HG03139 (cell line): ENCODE results near the gene PPT2.

ENCODE experiments used
- ATAC-seq: cut with Tn5 transposase; IDR thresholded peaks from one replicate; pipeline ENCODE4 v1.9.1; 2021; ENCODE audit not compliant: unreplicated experiment

The PPT2 gene, protein sequence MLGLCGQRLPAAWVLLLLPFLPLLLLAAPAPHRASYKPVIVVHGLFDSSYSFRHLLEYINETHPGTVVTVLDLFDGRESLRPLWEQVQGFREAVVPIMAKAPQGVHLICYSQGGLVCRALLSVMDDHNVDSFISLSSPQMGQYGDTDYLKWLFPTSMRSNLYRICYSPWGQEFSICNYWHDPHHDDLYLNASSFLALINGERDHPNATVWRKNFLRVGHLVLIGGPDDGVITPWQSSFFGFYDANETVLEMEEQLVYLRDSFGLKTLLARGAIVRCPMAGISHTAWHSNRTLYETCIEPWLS

DNA sequence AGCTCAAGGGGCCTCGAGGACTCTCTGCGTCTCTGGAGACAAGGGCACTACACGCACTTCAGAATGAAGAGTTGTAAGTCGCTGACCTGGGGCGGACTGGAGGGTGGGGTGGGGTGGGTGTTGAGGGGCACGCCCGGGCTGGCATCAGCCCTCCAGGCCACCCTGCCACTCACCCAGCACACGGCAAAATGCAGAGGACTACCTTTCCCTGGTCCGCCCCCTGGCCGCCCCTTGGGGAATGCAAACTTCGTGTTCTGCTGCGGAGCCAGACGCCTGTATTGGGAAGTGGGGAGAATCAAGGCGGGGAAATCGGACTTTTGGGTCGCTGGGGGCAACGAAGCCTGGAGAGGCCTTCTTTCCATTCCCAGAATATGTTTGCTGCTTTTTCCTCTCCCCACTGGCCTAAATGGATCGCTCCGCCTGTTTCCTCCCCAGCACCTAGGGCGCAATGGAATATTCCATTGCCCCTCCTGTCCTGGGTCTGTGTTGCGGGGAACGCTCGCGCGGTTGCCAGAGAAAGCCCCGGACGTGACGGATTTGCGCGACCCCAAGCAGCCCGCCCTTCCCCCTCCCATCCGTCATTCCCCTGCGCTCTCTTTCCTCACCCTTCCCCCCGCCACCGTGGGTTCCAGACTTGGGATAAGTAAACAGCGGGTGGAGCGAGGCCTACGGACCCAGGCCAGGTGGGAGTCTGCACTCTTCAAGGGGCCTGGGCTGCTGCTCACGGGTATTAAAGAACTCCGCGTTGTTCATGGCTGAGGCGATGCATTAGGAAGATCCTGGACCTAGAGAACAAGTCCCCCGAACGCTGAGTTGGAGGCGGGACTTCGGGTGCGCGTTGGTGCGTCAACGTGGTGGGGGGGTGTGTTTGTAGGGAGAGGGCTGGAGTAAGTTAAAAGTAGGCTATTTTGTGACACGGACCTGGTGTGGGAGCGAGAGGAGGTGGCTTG, at the start of gene PPT2:
PPT2 (plus strand) TSS at position 578 of the 950 bp plus-strand sequence. CDS start 454 bp downstream, outside the sequence.
- ATAC-seq: no peak

DNA sequence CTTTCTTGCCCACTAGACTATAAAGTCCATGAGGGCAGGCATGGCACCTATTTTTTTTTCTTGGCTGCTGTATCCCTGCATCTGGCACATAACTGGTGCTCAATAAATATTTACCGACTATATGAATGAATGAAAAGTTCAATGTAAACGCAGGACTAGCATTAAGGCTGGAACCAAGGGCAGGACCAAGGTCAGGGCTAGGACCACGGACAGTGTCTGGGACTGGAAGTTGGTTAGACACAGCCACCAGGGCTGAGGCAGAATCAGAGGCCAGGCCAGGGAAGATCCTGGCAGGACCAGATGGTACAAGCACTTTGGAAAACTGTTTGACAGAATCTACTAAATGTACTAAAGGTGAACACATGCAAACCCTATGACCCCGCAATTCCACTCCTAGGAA, 48.5 kb upstream of the PPT2 start:
- ATAC-seq: no peak

DNA sequence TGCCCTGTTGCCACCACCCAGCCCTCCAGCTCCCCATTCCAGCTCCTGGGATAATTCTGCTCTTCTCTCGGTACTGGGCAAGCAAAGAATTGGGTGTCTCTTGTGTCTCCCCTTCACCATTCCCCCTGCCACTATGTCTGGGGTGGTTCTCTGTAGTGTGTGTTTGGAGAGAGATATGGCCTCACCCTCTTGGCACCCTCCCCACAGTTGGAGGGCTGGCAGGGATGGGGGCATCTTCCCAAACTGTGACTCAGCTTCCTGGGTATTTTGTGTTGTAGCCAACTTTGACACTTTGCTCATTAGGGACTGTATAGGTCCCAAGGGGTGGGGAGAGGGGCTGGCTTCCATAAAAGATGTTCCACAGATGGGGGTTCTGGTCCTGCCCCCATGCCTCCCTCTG, 46.5 kb upstream of the PPT2 start:
- no peak for ATAC-seq

DNA sequence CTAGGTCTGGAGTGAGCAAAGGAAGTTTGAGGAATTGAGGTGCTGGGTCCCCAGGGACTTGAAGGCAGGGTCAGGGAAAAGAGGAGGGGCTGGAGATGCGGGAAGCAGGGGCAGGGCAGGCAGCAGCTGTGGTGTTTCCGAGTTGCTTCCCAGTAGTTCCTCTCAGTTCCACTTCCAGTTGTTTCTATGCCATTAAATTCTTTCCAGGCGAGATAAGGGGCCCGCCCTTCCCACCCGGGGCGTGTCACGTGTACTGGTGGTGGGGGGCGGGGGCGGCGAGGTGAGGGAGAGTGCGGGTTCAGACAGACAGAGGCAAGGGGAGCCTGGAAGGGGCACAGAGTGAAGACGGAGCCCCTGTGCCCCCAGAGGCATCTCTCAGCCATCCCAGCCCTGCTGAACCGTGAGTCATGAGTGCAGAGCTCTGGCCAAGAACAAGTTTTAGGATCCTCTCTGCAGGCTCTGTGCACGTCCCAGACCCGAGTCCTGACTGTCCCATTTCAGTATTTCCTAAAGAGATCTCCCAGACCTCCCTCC, 45.8 kb upstream of the PPT2 start:
- no peak for ATAC-seq

DNA sequence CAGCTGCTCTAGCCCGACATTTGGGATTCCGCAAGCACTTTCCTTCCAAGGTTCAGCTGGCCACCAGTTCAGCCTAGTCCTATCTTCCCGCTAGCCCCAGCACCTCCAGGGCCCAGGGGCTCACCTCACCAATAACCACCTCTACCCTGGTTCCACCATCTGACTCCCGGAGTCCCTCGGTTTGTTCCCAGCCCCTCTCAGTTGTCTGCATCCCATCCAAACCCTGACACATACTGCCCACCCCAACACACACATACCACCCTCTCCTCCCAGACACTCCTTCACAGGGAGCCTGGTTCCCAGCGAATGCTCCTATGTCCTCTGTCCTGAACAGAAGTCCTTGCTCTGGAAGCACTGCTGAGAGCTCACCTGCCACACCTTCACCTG, 45.2 kb upstream of the PPT2 start:
- ATAC-seq: no peak

DNA sequence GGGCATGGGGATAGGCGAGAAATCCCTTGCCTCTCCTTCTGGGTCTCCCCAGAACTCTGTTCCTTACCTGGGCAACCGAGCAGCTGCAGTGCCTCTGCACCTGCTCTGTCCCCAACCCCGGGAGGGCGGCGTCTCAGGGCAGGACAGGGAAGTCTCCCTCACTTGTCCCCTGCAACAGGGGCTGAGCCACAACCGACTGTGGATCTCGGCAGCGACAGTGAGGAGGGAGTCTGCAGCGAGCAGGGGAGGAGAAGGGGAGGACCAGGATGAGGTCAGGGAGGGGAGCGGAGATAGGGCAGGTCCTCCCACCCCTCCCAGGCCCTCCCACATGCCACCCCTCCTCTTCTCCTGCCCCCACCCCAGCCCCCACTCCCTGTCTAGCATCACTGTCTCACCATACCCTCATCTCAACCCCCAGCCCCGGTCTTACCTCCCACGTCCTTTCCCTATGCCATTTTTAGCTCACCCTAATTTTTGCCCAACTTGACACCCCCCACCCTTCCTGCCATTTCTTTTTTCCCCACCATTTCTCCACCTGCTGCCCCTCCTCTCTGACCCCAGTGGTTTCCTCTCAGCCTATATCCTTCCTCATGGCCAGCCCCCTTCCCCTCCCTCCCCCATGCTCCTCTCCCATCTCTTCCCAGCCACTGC, 44.7 kb upstream of the PPT2 start, which contains the start of gene TNXB:
TNXB (minus strand) TSS at position 225 of the 651 bp plus-strand sequence. CDS start 11,140 bp downstream, outside the sequence.
- no peak for ATAC-seq

DNA sequence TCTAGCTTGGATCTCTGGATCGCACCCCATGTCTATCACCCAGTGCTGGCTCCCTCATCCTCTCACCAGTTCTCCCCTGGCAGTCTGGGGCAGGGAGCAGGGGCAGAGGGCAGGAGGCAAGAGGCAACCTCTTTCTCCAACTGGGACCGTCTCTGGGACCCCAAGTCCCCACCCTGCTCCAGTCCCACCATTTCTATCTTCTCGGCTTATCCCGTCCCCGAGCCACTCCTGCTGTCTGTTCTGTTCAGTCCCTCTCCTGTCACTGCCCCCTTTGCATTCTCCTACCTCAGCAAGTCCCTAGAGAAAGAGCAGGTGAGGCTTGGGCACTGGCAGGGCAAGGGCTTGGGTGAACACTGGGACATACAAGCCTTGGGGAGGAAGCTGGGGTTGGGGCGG, 44.2 kb upstream of the PPT2 start:
- ATAC-seq: no peak

DNA sequence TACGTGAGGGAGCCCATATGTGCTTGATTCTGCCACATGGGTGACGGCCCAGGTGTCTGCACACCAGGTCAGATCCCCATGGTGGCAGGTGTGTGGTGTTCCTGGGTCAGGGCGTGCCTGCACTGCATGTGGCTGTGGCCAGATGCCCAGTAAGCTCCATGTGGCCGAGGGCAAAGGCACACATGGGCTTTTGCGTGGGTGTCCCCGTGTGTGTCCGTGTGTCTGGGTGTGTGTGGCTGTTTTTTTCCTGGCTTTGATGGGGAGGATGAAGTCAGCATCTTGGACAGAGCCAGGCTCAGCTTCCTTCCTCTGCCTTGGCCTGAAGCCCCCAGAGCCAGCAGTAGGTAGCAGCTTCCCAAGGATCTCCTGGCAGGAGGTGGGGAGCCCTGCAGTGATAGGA, 43.3 kb upstream of the PPT2 start:
- ATAC-seq: no peak

DNA sequence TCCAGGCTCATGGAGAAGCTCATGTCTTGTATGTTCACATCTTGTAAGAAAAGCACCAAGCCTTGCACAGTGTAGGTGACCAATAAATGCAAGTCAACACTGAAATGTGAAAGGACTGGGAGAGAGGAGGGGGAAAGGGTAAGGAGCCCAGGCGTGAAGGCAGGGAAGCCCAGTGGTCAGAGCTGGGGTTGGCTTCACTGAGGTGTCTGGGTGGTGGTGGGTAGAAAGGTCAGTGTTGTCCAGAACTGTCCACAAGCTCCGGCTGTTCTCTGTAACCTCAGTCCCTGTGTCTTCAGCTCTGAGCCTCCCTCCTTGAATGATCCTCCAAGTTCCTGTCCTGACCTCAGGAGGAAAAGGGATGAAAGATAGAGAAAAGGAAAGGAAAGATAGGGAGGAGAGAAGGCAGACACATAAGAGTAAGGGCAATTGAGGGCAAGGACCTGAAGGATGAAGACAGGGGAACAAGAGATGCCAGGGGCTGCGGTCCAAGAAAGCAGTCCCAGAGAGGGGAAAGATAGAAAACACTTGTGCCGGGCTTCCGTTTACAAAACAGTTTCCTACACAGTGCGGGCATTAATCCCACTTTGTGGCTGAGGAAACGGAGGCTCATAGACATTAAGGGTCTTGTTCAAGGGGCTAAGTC, 42.4 kb upstream of the PPT2 start:
- ATAC-seq: no peak

DNA sequence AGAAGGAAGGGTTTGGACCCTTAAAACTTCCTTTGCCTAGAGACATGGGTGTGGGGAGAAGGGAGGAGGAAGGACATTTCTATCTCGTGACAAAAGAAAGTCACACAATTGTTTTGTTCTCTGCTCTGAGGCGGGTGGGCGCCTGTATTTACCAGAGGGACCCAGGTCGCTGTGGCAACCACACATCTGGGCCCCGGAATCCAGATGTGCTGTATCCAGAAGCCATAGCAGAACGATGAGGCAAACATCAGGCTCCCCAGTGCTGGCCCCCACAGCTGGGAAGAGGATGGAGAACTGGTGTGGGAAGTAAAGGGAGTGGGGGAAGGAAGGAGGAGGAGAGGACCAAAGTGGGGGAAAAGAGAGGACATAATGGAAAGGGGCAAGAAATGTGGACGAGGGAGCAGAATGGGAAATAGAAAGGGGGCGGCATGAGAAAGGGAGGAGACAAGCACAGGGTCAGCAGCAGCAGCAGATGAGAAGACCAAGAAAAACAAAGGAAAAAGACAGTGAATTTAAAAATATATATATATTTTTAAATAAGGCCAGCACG, 41.4 kb upstream of the PPT2 start:
- ATAC-seq: no peak

DNA sequence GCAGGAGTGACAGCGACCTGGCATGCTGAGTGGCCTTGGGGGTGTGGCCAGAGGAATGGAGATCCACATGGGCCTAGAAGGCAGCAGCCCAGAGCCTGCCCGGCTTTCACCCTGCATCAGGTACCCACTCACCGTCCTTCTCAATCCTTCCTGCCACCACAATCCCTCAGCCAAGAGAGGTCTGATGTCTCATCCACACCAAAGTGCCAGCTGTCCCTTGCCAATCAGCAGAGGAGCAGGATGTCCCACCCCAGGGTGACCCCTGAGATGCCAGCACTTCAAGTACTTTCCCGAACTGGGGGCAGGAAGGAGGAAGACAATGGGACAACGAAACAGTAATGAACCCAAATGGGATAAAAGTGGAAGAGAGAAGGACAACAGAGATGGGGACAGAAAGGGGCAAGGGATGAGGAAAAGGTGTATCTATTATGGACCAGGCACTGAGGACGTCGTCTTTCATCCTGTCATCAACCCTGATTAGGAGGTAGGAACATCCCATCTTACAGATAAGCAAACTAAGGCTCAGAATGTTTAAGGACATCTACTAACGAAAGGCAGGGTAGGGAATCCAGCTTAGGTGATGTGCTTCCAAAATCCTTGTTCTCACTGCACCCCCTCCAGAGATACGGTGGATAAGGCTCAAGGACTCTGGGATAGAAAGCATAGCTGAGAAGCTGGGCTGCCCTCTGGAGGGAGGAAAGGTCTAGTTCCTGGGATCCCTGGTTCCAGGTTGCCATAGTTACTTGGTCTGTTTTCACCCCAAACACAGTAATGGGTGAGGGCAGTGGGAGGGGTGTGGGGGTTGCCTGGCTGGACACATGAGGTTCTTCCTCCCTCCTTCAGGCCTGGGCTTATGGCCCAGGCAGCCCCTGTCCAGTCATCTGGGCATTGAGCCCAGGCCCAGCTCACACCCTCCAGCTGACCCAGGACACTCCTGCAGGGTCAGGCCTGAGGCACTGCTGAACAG, 40.3 kb upstream of the PPT2 start:
- ATAC-seq: no peak

DNA sequence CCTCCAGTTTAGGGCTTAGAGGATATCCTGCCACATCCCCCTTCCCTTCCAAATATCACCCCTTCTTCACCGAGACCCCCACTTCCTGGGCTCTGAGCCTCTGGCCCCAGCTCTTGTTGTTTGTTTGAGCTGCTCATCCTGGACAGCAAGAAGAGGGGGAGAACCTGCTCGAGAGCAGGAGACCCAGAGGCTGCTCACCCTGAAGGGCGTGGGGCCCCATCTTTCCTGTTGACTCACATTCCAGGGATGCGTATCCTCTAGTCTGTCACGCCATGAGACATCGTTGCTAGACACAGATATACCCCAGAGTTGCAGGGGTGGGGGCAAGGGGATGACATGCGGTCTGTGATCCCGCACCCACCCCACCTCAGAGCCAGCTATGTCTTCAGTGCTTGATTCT, 39.1 kb upstream of the PPT2 start:
- no peak for ATAC-seq

DNA sequence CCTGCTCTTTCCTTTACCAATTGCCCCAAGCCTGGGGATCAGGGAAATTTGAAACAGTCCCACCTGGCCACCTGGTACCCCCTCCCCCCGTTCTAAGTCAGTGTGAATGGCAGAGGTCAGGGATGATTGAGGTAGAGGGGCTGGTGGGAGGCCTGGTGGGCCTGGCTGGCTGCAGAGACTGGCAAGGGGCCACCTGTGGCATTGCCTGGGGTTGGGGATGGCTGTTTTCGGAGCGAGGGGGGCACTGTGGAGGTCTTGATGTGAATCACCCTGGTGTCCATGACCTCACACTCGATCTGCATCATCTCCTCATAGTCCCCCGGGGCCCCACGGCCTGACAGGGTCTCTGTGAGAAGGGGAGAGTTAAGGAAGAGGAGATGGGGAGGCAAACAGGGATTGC, 38.3 kb upstream of the PPT2 start:
- no peak for ATAC-seq

DNA sequence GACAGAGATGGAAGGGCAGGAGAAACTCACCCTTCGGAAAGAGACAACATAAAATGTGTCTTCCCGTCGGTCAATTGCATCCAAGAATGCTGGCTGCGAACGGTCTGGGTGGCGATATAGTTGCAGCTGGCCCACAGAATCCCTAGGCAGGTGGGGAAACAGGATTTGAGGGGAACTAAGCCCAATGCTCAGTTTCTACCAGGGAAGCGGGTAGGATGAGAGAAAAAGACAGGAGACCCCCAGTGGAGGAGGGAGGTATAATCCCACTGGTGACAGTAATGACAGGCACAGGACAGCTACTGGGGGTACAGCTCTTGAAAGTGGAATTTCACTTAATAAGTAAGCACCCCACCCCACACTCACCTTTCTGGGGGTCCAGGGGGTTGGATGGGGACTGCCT, 37.3 kb upstream of the PPT2 start:
- ATAC-seq: no peak

DNA sequence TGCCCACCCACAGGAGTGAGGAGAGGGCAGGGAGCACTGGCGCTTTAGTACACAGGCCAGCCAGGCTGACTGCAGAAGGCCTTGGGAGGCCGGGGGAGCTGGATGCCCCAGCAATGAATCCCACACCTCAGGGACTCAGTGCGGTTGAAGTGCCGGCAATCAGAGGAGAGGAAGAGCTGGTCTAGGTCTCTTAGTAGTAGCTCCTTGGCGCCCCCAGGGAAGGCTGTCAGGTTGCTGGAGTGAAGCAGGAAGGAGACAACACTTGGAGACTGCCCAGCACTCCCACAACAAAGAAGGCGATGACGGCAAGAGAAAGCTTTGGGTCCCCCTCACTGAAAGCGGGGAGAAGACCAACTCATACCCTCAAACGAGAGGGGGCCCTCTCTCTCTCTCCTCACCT, 36.5 kb upstream of the PPT2 start:
- no peak for ATAC-seq

DNA sequence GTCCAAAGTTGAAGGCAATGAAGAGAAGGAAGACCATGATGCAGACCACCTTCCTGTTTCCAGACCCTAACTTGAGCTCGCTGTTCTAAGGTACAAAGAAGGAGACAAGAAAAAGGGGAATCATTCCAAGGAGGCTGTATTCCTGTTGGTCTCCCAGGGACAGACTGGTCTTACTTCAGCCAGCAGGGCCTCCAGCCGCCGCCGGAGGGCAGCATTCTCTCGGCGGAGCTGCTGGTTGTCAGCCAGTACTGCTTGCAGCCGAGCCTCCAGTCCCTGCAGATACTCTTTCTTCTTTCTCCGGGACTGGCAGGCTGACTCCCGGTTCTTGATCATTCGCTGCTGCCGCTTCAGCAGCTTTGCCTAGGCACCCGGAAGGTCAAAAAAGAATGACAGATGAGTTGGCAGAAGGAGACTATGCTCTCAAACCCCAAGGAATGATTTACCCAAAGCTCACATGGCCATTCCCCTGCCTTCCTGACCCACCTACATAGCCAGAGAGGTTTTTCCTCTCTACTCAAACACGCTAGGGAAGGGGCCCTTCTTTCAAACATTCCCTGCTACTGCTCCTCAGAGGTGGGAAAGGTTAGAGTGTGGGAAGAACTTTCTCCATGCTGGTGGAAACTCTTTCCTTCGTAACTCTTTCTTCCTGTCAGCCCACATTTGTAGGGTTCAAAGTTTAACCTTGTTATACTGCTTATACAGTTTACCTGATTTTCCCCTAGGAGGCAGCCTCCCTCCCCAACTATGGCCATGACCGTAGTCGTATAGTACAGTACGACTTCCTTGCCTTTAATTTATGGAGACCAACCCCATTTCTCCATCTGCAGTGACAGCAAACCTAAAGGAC, 34.9 kb upstream of the PPT2 start:
- ATAC-seq: no peak

DNA sequence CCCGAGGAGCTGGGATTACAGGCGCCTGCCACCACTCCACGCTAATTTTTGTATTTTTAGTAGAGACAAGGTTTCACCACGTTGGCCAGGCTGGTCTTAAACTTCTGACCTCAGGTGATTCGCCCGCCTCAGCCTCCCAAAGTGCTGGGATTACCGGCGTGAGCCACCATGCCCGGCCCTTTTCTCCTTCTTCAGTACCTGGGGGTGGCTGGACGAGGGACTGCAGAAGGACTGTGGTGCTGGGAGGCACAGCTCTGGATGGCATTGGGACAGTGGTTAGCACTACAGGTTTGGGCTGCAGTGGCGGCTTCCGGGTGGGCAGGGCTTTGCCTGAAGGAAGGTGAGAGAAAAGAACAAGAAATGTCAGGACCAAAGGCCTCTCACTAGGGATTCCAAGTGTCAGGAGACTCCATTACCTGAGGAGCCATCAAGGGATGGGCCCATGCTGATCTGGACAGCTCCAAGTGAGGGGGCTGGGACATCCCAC, 33.3 kb upstream of the PPT2 start:
- ATAC-seq: no peak

DNA sequence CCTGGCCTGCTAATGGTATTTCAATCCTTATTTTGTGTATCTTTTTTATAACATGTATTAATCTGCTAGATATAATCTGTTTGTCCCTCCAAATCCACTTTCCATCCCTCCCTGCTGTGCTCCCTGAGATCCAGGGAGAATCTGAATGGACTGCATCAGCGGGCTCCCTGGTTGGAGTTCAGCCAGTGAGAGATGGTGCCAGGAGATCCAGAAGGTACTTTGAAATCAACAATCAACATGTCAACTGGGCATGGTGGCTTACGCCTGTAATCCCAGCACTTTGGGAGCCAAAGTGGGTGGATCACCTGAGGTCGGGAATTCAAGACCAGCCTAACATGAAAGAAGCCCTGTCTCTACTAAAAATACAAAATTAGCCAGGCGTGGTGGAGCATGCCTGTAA, 30.3 kb upstream of the PPT2 start:
- no peak for ATAC-seq
